Glutamatergic neuron (in vitro differentiated cells): Measurements from ENCODE around the gene MRGPRD. TPM values are rescaled to one million over a fixed set of nuclear protein-coding genes. Genes with fewer than 3 reads are reported as not detected.

Source experiments
- DNase-seq: peaks from one replicate; pipeline ENCODE4 v3.0.0; 2022
- H3K27ac Mint-ChIP-seq: one replicate; pipeline ENCODE4 v1.8.0; 2020; ENCODE audit warnings: mild to moderate bottlenecking, mixed read lengths, inconsistent platforms; ENCODE audit not compliant: unreplicated experiment
- H3K27me3 Mint-ChIP-seq: one replicate; pipeline ENCODE4 v1.8.0; 2020; ENCODE audit warnings: mild to moderate bottlenecking, moderate library complexity, mixed read lengths, inconsistent platforms; ENCODE audit not compliant: unreplicated experiment
- H3K36me3 Mint-ChIP-seq: one replicate; pipeline ENCODE4 v1.8.0; 2020; ENCODE audit warnings: mild to moderate bottlenecking, mixed read lengths, inconsistent platforms; ENCODE audit not compliant: unreplicated experiment
- H3K4me1 Mint-ChIP-seq: one replicate; pipeline ENCODE4 v1.8.0; 2020; ENCODE audit warnings: mild to moderate bottlenecking, low read depth, mixed read lengths, inconsistent platforms; ENCODE audit not compliant: unreplicated experiment
- H3K4me3 Mint-ChIP-seq: one replicate; pipeline ENCODE4 v1.8.0; 2020; ENCODE audit warnings: mild to moderate bottlenecking, mixed read lengths, inconsistent platforms; ENCODE audit not compliant: unreplicated experiment
- H3K9me3 Mint-ChIP-seq: one replicate; pipeline ENCODE4 v1.8.0; 2020; ENCODE audit warnings: mild to moderate bottlenecking, moderate library complexity, mixed read lengths, inconsistent platforms; ENCODE audit not compliant: unreplicated experiment
- CTCF ChIP-seq: fragments of 200-600 bp; sonication (generic); IDR thresholded peaks from one replicate; pipeline ENCODE4 v1.5.0; 2021; ENCODE audit not compliant: partially characterized antibody, unreplicated experiment
- total RNA-seq: library from RNA; stranded (reverse); fragmentation: NEBNext Ultra II Directional; extraction: Animal tissue kit (Norgen Biotek cat#: 25700); gene quantifications from one replicate; pipeline ENCODE4 v1.2.1, GENCODE V29; 2021; ENCODE audit not compliant: unreplicated experiment

The MRGPRD gene
- total RNA-seq, 1 donor from 2014 or later = not detected

- no peaks in the 10 kb centered on the region for H3K4me1 Mint-ChIP-seq
- H3K9me3 Mint-ChIP-seq = peaks cover 2% of the 10 kb centered on the region
- TF ChIP-seq CTCF = no peak
- H3K4me3 Mint-ChIP-seq = no peak overlapping the region
- H3K27me3 Mint-ChIP-seq = peaks cover 11% of the 10 kb centered on the region
- no peak for DNase-seq
- no peak overlapping the region for H3K27ac Mint-ChIP-seq
- H3K36me3 Mint-ChIP-seq = no peaks in the 10 kb centered on the region
Measured at GRCh38 chr11:68935516-68936357, 45.0 kb downstream of the MRGPRD start.

GRCh38 chr11:68935066-68935465, 45.7 kb downstream of the MRGPRD start:
- no peak for TF ChIP-seq CTCF
- Mint-ChIP-seq H3K36me3 (peaks cover 5% of the 10 kb centered on the region), H3K4me3 (no peak overlapping the region), H3K27me3 (peaks cover 11% of the 10 kb centered on the region), H3K4me1 (no peaks in the 10 kb centered on the region), H3K27ac (no peak overlapping the region), H3K9me3 (peaks cover 4% of the 10 kb centered on the region)
- DNase-seq = no peak

- no peak for TF ChIP-seq CTCF
- no peak overlapping the region for H3K27ac Mint-ChIP-seq
- peaks cover 6% of the 10 kb centered on the region for H3K36me3 Mint-ChIP-seq
- peaks cover 4% of the 10 kb centered on the region for H3K9me3 Mint-ChIP-seq
- H3K4me1 Mint-ChIP-seq = no peaks in the 10 kb centered on the region
- H3K4me3 Mint-ChIP-seq = no peak overlapping the region
- no peak for DNase-seq
- peaks cover 11% of the 10 kb centered on the region for H3K27me3 Mint-ChIP-seq
Measured at GRCh38 chr11:68934666-68935065, 46.1 kb downstream of the MRGPRD start.

- DNase-seq = no peak
- Mint-ChIP-seq H3K36me3 (peaks cover 6% of the 10 kb centered on the region), H3K27ac (no peak overlapping the region), H3K4me3 (no peak overlapping the region), H3K4me1 (no peaks in the 10 kb centered on the region), H3K27me3 (peaks cover 11% of the 10 kb centered on the region), H3K9me3 (peaks cover 4% of the 10 kb centered on the region)
- no peak for TF ChIP-seq CTCF
Measured at GRCh38 chr11:68934321-68934645, 46.5 kb downstream of the MRGPRD start.

GRCh38 chr11:68933605-68934320, 47.0 kb downstream of the MRGPRD start:
- no peak overlapping the region for H3K27ac Mint-ChIP-seq
- peaks cover 11% of the 10 kb centered on the region for H3K27me3 Mint-ChIP-seq
- H3K36me3 Mint-ChIP-seq = peaks cover 6% of the 10 kb centered on the region
- TF ChIP-seq CTCF = no peak
- DNase-seq = no peak
- no peaks in the 10 kb centered on the region for H3K4me1 Mint-ChIP-seq
- no peak overlapping the region for H3K4me3 Mint-ChIP-seq
- H3K9me3 Mint-ChIP-seq = peaks cover 4% of the 10 kb centered on the region
